Tongue (tissue), 2 donors: ENCODE measurements around the gene PTPRD. TPM values are rescaled to one million over a fixed set of nuclear protein-coding genes. Genes with fewer than 3 reads are reported as not detected.
A peak's percentile ranks its signal among the peaks of the same experiment; 100 is the strongest.

Experiments used
- DNase-seq: peaks from one replicate; pipeline ENCODE4 v3.0.0-alpha.2; 2015
- total RNA-seq: library from RNA; depleted of rRNA; stranded (reverse); fragments of >200 nt; gene quantifications from one replicate; pipeline ENCODE4 v1.2.3, GENCODE V29; 2014

The PTPRD gene
- total RNA-seq, 1 donor from 2014 or later: 105 TPM

- peak; percentile 14 for DNase-seq
Observed at GRCh38 chr9:8627976-8628679, 1984.7 kb downstream of the PTPRD start.

- no peak for DNase-seq
Observed at GRCh38 chr9:8622871-8623270, 1989.9 kb downstream of the PTPRD start.

GRCh38 chr9:8622222-8622802 lies 1990.5 kb downstream of the PTPRD start:
- peak; percentile 21 for DNase-seq

- no peak for DNase-seq
Observed at GRCh38 chr9:8621416-8621815, 1991.4 kb downstream of the PTPRD start.

GRCh38 chr9:8616414-8616813 lies 1996.4 kb downstream of the PTPRD start:
- DNase-seq: no peak

- DNase-seq: no peak
Observed at GRCh38 chr9:8614926-8615440, 1997.8 kb downstream of the PTPRD start.

GRCh38 chr9:8613346-8613825 lies 1999.4 kb downstream of the PTPRD start:
- peak; percentile 25 for DNase-seq

- no peak for DNase-seq
Observed at GRCh38 chr9:8611153-8611552, 2001.6 kb downstream of the PTPRD start.

- no peak for DNase-seq
Observed at GRCh38 chr9:8610256-8610655, 2002.5 kb downstream of the PTPRD start.

GRCh38 chr9:8605096-8605495 lies 2007.7 kb downstream of the PTPRD start:
- no peak for DNase-seq

- DNase-seq: no peak
Observed at GRCh38 chr9:8604201-8604600, 2008.6 kb downstream of the PTPRD start.

- no peak for DNase-seq
Observed at GRCh38 chr9:8600914-8601680, 2011.7 kb downstream of the PTPRD start.

GRCh38 chr9:8599937-8600336 lies 2012.9 kb downstream of the PTPRD start:
- DNase-seq: no peak

GRCh38 chr9:8589476-8589875 lies 2023.3 kb downstream of the PTPRD start:
- no peak for DNase-seq

- no peak for DNase-seq
Observed at GRCh38 chr9:8585036-8585435, 2027.8 kb downstream of the PTPRD start.

- no peak for DNase-seq
Observed at GRCh38 chr9:8579661-8580060, 2033.1 kb downstream of the PTPRD start.

- DNase-seq: no peak
Observed at GRCh38 chr9:8576741-8577140, 2036.1 kb downstream of the PTPRD start.

- no peak for DNase-seq
Observed at GRCh38 chr9:8574846-8575245, 2038.0 kb downstream of the PTPRD start.

- no peak for DNase-seq
Observed at GRCh38 chr9:8572209-8572608, 2040.6 kb downstream of the PTPRD start.

GRCh38 chr9:8571643-8572042 lies 2041.2 kb downstream of the PTPRD start:
- no peak for DNase-seq

- no peak for DNase-seq
Observed at GRCh38 chr9:8570776-8571175, 2042.0 kb downstream of the PTPRD start.

GRCh38 chr9:8569823-8570222 lies 2043.0 kb downstream of the PTPRD start:
- DNase-seq: no peak

GRCh38 chr9:8567963-8568579 lies 2044.7 kb downstream of the PTPRD start:
- no peak for DNase-seq
